ENCODE data around the gene DES.

The DES gene

DNA sequence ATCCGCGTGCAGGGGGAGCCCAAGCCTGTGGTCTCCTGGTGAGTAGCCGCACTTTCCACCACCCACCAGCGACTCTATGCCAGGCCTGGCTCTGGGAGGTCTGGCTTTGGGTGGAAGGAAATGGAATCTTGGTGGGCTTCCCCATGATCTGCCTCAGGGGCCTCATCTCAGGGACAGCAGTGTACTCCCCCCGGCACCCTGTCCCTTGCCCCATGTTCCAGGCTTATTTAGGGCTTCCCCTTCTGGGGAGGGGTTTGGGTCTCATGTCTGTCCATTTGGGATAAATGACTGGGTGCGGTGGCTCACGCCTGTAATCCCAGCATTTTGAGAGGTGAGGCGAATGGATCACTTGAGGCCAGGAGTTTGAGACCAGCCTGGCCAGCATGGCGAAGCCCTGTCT lies 44.2 kb downstream of the DES start:
- Histone ChIP-seq H3K9ac (ENCODE audit: low read length) (no peak overlapping the region), H3K4me3 (ENCODE audit: low read length) (no peak overlapping the region), H4K20me1 (ENCODE audit: insufficient read depth, low read length) (no peaks in the 10 kb centered on the region), H2AFZ (ENCODE audit: low read depth, low read length) (no peak overlapping the region), H3K27ac (ENCODE audit: low read length) (no peak overlapping the region), H3K36me3 (replicated peaks; ENCODE audit: low read depth, low read length) (no peaks in the 10 kb centered on the region), H3K27me3 (ENCODE audit: low read depth, low read length) (no peaks in the 10 kb centered on the region), H3K9me3 (ENCODE audit: insufficient read depth, low read length) (no peaks in the 10 kb centered on the region), H3K4me2 (ENCODE audit: low read length) (no peak overlapping the region), H3K79me2 (ENCODE audit: low read length) (no peaks in the 10 kb centered on the region), H3K4me1 (ENCODE audit: low read length) (no peaks in the 10 kb centered on the region; the same call in 1 of the 2 replicates)
- TF ChIP-seq EZH2phosphoT487 (IDR thresholded peaks at IDR 0.05; ENCODE audit: low read depth): no peak
- TF ChIP-seq, protein P1, sequence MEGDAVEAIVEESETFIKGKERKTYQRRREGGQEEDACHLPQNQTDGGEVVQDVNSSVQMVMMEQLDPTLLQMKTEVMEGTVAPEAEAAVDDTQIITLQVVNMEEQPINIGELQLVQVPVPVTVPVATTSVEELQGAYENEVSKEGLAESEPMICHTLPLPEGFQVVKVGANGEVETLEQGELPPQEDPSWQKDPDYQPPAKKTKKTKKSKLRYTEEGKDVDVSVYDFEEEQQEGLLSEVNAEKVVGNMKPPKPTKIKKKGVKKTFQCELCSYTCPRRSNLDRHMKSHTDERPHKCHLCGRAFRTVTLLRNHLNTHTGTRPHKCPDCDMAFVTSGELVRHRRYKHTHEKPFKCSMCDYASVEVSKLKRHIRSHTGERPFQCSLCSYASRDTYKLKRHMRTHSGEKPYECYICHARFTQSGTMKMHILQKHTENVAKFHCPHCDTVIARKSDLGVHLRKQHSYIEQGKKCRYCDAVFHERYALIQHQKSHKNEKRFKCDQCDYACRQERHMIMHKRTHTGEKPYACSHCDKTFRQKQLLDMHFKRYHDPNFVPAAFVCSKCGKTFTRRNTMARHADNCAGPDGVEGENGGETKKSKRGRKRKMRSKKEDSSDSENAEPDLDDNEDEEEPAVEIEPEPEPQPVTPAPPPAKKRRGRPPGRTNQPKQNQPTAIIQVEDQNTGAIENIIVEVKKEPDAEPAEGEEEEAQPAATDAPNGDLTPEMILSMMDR (IDR thresholded peaks at IDR 0.05; ENCODE audit: low read depth, low read length): no peak

DNA sequence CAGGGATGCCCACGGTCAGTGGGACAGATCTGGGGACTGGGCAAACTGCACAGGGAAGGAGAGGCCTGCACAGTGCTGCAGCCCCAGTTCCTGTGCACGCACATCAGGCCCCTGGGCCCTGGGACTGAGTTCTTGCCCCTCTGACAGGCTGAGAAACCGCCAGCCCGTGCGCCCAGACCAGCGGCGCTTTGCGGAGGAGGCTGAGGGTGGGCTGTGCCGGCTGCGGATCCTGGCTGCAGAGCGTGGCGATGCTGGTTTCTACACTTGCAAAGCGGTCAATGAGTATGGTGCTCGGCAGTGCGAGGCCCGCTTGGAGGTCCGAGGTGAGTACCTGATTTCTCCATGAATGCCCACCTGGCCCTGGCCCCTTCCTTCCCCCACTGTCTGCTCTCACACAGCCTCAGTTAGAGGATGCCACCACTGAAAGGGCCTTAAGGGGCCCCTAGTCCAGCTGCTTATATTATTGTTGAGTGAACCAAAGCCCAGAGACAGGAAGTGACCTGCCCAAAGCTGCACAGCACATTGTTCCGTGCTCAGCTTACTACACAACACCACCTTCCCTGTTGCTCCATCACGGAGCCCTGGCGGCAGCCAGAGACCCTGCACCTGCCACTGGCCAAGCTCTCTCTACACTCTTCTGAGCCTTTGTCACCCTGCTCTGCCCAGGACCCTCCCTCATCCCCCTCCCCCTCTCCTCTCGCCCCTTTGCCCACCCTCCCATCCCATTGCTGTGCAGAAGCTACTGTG lies 46.3 kb downstream of the DES start:
- Histone ChIP-seq H4K20me1 (ENCODE audit: insufficient read depth, low read length) (no peaks in the 10 kb centered on the region), H3K36me3 (replicated peaks; ENCODE audit: low read depth, low read length) (no peaks in the 10 kb centered on the region), H3K4me2 (ENCODE audit: low read length) (no peak overlapping the region), H3K9me3 (ENCODE audit: insufficient read depth, low read length) (no peaks in the 10 kb centered on the region), H3K4me1 (ENCODE audit: low read length) (no peaks in the 10 kb centered on the region), H3K9ac (ENCODE audit: low read length) (no peak overlapping the region), H3K27me3 (ENCODE audit: low read depth, low read length) (no peaks in the 10 kb centered on the region), H2AFZ (ENCODE audit: low read depth, low read length) (no peak overlapping the region), H3K79me2 (ENCODE audit: low read length) (no peaks in the 10 kb centered on the region), H3K4me3 (ENCODE audit: low read length) (no peak overlapping the region), H3K27ac (ENCODE audit: low read length) (no peak overlapping the region)
- TF ChIP-seq EZH2phosphoT487 (IDR thresholded peaks at IDR 0.05; ENCODE audit: low read depth): no peak
- TF ChIP-seq, protein P1 (IDR thresholded peaks at IDR 0.05; ENCODE audit: low read depth, low read length): no peak

DNA sequence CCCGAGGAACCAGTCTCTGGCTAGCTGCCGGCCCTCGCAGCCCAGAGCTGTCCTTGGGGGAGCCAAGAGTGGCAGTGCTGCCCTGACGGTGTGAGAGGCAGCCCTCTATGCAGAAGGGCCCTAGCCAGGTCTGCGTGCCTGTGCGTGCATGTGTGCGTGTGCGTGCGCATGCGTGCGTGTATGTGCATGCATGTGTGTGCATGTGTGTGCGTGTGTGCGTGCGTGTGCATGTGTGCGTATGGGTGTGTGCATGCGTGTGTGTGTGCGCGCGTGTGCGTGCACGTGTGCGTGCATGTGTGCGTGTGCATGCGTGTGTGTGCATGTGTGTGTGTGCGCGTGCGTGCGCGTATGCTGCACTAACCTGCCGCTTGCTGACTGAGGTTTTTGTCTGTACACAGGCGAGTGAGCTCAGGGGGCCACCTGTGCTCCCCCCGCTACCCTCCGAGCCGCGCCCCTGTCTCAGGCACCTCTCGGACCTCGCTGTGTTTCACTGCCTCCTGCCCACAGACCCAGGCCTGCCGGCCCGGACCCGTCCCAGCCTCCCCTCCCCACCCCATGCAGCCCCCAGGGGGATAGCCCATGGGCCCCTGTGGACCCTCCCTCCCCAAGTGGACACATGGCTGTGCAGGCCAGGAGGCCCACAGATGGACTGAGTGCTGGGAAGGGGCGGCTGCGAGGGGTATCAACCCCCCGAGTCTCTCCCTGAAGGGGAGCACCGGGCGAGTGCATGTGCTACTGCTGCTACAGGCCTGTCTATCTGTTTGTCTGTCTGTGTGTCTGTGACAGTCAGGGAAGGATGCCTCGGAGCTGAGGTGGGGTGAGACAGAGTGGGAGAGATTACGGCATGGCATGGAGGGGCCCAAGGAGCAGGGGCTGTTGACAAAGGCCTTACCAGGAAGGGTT lies 47.7 kb downstream of the DES start:
- Histone ChIP-seq H3K27ac (ENCODE audit: low read length) (no peak overlapping the region), H3K9ac (ENCODE audit: low read length) (no peak overlapping the region), H2AFZ (ENCODE audit: low read depth, low read length) (no peak overlapping the region), H3K4me1 (ENCODE audit: low read length) (no peaks in the 10 kb centered on the region), H3K79me2 (ENCODE audit: low read length) (no peaks in the 10 kb centered on the region), H3K9me3 (ENCODE audit: insufficient read depth, low read length) (no peaks in the 10 kb centered on the region), H4K20me1 (ENCODE audit: insufficient read depth, low read length) (no peaks in the 10 kb centered on the region), H3K4me3 (ENCODE audit: low read length) (no peak overlapping the region), H3K27me3 (ENCODE audit: low read depth, low read length) (no peaks in the 10 kb centered on the region), H3K36me3 (replicated peaks; ENCODE audit: low read depth, low read length) (no peaks in the 10 kb centered on the region), H3K4me2 (ENCODE audit: low read length) (no peak overlapping the region)
- TF ChIP-seq, protein P1 (IDR thresholded peaks at IDR 0.05; ENCODE audit: low read depth, low read length): no peak
- no peak for TF ChIP-seq EZH2phosphoT487 (IDR thresholded peaks at IDR 0.05; ENCODE audit: low read depth)
